Activated CD4-positive, CD25-positive, alpha-beta regulatory T cell treated with anti-CD3 and anti-CD28 coated beads, Interleukin-2, amount 50 U/mL, for 24 hours (primary cell): ENCODE measurements around the gene ADPRS.

Source experiments
- ATAC-seq, 2 donors: fragments of 150-1000 bp; cut with Tn5 transposase; one replicate each; pipeline ENCODE4 v1.10.0; 2021; ENCODE audit warnings: mild to moderate bottlenecking in 1 of 2, moderate library complexity in 1 of 2

The ADPRS gene

GRCh38 chr1:36088265-36088576 is 471 bp upstream of the ADPRS start:
- peak; percentile 10 to 19 for ATAC-seq

GRCh38 chr1:36089393-36090121 is 865 bp downstream of the ADPRS start:
- no peak for ATAC-seq

GRCh38 chr1:36091141-36091540 is 2.4 kb downstream of the ADPRS start:
- ATAC-seq = no peak

DNA sequence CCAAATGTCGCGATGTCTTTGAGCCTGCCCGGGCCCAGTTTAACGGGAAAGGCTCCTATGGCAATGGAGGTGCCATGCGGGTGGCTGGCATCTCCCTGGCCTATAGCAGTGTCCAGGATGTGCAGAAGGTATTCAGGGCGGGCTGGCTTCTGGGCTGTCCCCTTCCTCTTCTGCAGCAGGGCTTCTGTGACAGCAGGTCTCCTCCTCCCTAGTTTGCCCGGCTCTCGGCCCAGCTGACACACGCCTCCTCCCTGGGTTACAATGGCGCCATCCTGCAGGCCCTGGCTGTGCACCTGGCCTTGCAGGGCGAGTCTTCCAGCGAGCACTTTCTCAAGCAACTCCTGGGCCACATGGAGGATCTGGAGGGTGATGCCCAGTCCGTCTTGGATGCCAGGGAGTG is 3.0 kb downstream of the ADPRS start:
- ATAC-seq = no peak

DNA sequence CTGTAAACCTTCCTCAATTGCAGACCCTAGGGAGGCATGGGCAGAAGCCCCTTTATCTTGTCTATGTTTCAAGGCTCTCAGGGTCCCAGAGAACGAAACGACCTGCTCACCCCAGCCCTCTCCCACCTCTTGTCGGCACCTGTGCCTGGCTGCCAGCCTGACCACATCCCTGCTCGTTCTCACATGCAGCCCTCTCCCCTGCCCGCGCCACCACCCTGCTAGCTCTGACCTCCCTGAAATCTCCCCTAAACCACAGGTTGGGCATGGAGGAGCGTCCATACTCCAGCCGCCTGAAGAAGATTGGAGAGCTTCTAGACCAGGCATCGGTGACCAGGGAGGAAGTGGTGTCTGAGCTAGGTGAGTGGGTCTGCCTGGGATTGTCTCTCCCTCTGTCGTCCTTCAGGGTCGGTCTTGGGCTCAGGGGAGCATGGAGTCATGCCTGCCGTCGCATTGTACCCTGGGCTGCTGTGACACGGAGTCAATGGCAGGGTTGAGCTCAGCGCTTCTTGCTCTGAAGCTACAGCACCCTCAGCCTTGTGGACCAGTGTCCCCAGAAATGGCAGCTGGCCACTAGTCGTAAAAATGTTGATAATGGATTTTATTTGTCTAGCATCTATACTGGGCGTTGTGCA is 3.6 kb downstream of the ADPRS start:
- no peak for ATAC-seq

DNA sequence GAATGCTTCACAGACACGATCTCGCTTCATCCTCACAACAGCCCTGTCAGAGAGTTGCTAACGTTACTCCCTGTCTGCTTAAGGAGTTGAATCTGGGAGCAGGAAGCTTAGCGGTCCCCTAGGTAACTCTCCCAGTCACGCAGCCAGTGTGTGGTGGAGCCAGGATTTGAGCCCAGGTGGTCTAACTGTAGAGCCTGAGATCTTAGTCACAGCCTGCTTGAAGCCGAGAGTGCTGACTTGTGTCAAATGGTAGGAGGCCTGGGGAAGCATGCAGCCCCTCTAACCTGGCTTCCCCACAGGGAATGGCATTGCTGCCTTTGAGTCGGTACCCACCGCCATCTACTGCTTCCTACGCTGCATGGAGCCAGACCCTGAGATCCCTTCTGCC is 4.1 kb downstream of the ADPRS start:
- ATAC-seq = no peak

GRCh38 chr1:36093226-36093625 is 4.5 kb downstream of the ADPRS start:
- ATAC-seq = no peak

- no peak for ATAC-seq
Observed at GRCh38 chr1:36093929-36094328, 5.2 kb downstream of the ADPRS start.

DNA sequence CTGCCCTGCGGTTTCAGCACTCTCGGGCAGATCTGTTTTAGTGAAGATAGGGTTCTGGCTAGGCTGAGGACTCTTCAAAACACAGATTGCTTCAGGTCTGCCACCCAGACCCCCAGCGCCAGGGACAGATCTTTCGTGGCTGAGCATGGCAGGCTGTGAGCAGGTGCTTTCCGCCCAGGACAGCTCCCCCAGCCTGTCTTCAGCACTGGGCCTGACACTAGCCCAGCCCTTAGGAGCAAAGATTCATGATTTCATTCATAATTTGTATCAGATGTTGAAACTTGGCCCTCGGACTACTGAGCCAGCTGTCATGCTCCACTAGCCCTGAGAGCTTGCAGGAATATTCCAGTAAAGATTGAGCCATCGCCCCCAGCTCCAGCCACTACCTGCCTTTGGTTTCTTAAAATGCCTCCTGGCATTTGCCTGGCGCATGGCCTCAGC is 5.9 kb downstream of the ADPRS start:
- no peak for ATAC-seq

DNA sequence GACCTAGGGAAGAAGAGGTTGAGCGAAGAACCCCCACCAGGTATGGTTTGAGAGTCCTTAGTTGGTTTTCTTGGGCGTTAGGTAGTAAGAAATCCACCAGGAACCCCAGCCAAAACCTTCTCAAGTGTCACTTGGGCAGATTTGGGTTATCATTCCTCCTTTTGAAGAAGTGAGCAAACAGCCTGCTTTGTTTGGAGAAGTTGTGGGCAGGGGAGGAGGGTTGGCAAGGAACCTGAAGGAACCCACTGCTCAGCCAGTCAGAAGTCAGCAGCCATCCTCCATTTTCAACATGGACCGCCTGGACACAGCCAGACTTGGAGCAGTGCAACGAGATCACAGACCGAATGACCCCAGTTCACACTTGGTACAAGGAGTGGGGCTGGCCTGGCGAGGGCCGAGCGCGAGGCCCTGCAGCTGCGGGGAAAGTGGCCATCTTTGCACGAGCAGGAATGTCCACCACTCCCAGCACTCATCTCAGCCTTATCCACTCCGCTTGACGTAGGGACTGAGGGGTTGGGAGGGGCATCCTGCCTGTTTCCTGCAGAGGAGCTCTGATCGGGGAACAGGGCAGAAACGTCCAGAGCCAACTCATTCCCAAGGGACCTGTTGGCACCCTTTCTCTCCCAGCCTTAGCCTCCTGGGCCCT is 7.2 kb downstream of the ADPRS start:
- no peak for ATAC-seq

DNA sequence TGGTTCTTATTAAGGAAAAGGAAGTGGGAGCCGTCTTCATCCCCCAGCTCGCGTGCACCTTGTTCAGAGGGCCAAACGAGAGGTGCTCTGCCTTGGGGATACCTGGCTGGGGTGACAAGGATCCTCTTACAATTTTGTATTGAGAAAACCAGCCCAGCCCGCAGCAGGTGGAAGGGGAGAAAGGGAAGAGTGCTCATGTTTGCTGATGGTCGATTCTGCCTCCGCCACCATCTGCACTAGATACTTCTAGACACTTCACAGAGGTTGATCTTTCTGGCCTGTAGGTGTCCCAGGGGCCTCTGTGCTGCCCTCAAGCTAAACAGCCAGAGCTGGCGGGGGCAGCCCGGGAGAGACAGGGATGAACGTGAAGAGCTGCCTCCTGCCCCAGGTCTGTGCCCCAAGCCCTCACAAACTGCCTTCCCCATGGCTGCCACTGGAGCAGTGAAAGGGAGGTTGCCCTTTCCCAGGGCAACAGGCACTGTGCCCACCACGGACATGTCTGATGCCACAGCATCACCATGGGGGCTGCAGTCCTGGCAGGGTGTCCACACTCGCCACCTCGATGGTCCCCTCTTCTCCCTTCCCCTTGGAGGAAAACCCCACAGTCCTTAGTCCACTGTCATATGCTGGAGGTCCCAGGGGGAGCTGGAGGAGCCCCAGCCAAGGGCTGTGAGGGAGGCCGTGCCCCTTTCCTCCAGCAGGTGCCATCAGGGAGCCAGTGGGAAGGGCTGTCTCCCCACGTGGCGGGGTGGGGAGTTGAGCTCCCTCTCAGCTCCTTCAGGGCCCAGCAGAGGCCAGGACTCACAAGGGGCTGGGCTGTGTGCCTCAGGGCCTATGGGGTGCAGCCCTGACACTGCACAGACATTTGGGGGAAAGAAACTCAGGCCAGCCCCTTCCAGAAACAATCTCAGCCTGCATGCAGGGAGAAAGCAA is 8.1 kb downstream of the ADPRS start:
- no peak for ATAC-seq

- ATAC-seq = no peak
Observed at GRCh38 chr1:36097693-36098585, 9.2 kb downstream of the ADPRS start.

GRCh38 chr1:36098650-36099365 is 10.1 kb downstream of the ADPRS start:
- no peak for ATAC-seq

DNA sequence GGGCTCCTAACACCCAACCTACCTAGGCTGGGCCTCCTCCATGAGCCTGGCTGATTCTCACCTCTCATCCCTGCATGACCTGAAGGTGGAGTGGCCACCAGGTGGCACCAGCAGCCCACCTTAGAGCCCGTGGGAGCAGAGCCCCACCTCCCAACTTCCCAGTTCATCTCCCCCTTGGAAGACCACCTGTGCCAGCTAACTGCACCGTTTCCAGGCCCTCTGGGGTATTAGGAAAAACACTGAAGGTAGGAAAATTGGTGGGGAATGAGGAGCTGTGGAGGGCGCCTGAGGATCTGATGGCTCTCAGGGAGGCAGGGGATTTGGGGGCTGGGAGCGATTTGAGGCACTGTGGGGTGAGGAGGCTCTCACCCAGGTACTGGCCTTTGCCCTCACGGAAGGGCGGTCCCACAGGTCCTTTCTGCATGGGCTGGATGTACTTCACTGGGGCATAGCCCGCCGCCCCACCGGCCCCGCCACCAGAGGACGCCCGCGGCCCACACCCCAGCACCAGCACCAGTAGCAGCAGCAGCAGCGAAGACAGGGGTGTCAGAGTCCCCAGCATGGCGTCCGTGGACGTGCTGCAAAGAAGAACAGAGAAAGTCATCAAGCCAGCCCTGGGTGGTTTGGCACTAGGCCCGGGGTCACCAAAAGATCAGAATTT is 11.1 kb downstream of the ADPRS start:
- peak; percentile 80 to 88 for ATAC-seq

GRCh38 chr1:36100376-36100775 is 11.7 kb downstream of the ADPRS start:
- no peak for ATAC-seq

GRCh38 chr1:36101546-36101945 is 12.9 kb downstream of the ADPRS start:
- ATAC-seq = no peak

- ATAC-seq = no peak
Observed at GRCh38 chr1:36106269-36106668, 17.6 kb downstream of the ADPRS start.

- no peak for ATAC-seq
Observed at GRCh38 chr1:36107394-36107793, 18.7 kb downstream of the ADPRS start.

GRCh38 chr1:36108314-36108713 is 19.6 kb downstream of the ADPRS start:
- no peak for ATAC-seq

DNA sequence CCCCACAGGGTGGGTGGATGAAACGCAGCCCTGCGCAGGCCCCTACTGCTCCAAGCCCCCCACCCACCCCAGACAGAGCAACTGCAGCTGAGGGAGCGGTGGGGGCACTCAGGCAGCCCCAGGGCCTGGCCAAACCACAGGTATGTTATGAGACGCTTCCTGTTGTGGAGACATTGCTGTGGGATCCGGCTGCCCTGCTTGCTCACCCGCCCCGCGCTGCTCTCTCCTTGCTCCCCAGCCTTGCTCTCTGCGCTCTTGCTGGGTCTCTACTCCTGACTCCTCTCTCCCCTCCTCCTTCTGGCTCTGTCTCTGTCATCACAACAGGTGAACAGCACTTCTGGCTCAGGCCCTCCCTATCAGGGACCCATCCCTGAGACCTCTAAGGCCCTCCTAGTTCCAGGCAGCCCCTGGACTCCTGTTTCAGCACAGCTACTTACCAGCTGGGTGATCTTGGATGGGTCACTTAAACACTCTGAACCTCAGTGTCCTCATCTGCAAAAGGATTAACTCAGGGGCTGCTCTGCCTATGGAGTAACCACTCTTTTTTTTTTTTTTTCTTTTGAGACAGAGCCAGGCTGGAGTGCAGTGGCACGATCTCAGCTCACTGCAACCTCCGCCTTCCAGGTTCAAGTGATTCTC is 20.5 kb downstream of the ADPRS start:
- peak; percentile 65 to 67 for ATAC-seq
